RWPE2 (cell line): ENCODE measurements around the gene ACKR1.

Experiments
- ATAC-seq: fragments of 200-7000 bp; cut with Tn5 transposase; 3 replicates; pipeline ENCODE4 v1.9.1; 2021; ENCODE audit warnings: low read depth
- DNase-seq: peaks from one replicate; pipeline ENCODE4 v3.0.0-alpha.2; 2020; ENCODE audit warnings: low spot score
- H3K27ac ChIP-seq: fragments of 450-650 bp; 2 replicates; pipeline ENCODE4 v1.5.1; 2017; ENCODE audit warnings: mild to moderate bottlenecking; ENCODE audit not compliant: poor library complexity, severe bottlenecking
- H3K27me3 ChIP-seq: fragments of 250-450 bp; sonication (Bioruptor Pico); 2 replicates; pipeline ENCODE4 v1.5.1; 2021; ENCODE audit warnings: mild to moderate bottlenecking, moderate library complexity; ENCODE audit not compliant: insufficient read depth, poor library complexity, severe bottlenecking
- H3K36me3 ChIP-seq: fragments of 250-450 bp; sonication (Bioruptor Pico); 2 replicates; pipeline ENCODE4 v1.5.1; 2020; ENCODE audit warnings: low read depth, mild to moderate bottlenecking, moderate library complexity
- H3K4me1 ChIP-seq: fragments of 250-450 bp; sonication (Bioruptor Pico); 2 replicates; pipeline ENCODE4 v1.5.1; 2021; ENCODE audit warnings: mild to moderate bottlenecking, moderate library complexity; ENCODE audit not compliant: insufficient read depth, poor library complexity, severe bottlenecking
- H3K4me3 ChIP-seq: fragments of 250-450 bp; sonication (Bioruptor Pico); 2 replicates; pipeline ENCODE4 v1.5.1; 2021; ENCODE audit warnings: mild to moderate bottlenecking, moderate library complexity; ENCODE audit not compliant: severe bottlenecking
- H3K9me3 ChIP-seq: fragments of 250-450 bp; sonication (Bioruptor Pico); 2 replicates; pipeline ENCODE4 v1.5.1; 2021; ENCODE audit warnings: mild to moderate bottlenecking, moderate library complexity; ENCODE audit not compliant: severe bottlenecking
- CTCF ChIP-seq: fragments of 450-650 bp; IDR thresholded peaks from one replicate; pipeline ENCODE4 v1.5.1; 2017; ENCODE audit warnings: mild to moderate bottlenecking, moderate library complexity; ENCODE audit not compliant: poor library complexity, severe bottlenecking

Gene ACKR1

GRCh38 chr1:159214149-159214760 lies 9.6 kb downstream of the ACKR1 start:
- ATAC-seq = peak; percentile 68; the same call in 1 of the 3 replicates
- no peak for DNase-seq
- peak; percentile 94 for TF ChIP-seq CTCF
- Histone ChIP-seq H3K4me1 (no peaks in the 10 kb centered on the region), H3K9me3 (no peaks in the 10 kb centered on the region), H3K36me3 (no peaks in the 10 kb centered on the region), H3K4me3 (no peak overlapping the region), H3K27me3 (no peaks in the 10 kb centered on the region), H3K27ac (no peak overlapping the region)

- Histone ChIP-seq H3K9me3 (no peaks in the 10 kb centered on the region), H3K4me3 (no peak overlapping the region), H3K4me1 (no peaks in the 10 kb centered on the region), H3K36me3 (no peaks in the 10 kb centered on the region), H3K27me3 (no peaks in the 10 kb centered on the region), H3K27ac (no peak overlapping the region)
- no peak for TF ChIP-seq CTCF
- ATAC-seq (no peak), DNase-seq (no peak)
These were observed 14.3 kb downstream of the ACKR1 start for GRCh38 chr1:159218649-159219636.

- Histone ChIP-seq H3K27ac (no peak overlapping the region), H3K4me3 (no peak overlapping the region), H3K4me1 (no peaks in the 10 kb centered on the region), H3K9me3 (no peaks in the 10 kb centered on the region), H3K27me3 (no peaks in the 10 kb centered on the region), H3K36me3 (no peaks in the 10 kb centered on the region)
- ATAC-seq (no peak), DNase-seq (no peak)
- TF ChIP-seq CTCF = no peak
These were observed 17.6 kb downstream of the ACKR1 start for GRCh38 chr1:159222075-159222865.

GRCh38 chr1:159223004-159223403 lies 18.3 kb downstream of the ACKR1 start:
- DNase-seq (no peak), ATAC-seq (no peak)
- TF ChIP-seq CTCF = no peak

More at GRCh38 chr1:159223004-159223403, 18.3 kb downstream of the ACKR1 start:
- Histone ChIP-seq H3K4me3 (no peak overlapping the region), H3K27me3 (no peaks in the 10 kb centered on the region), H3K36me3 (no peaks in the 10 kb centered on the region), H3K27ac (no peak overlapping the region), H3K4me1 (no peaks in the 10 kb centered on the region), H3K9me3 (no peaks in the 10 kb centered on the region)
